Astrocyte (in vitro differentiated cells and primary cell): Measurements from ENCODE around the gene RNF5. TPM values are rescaled to one million over a fixed set of nuclear protein-coding genes. Genes with fewer than 3 reads are reported as not detected.

ENCODE experiments used
- DNase-seq: peaks from one replicate; pipeline ENCODE4 v3.0.0-alpha.2; 2010; ENCODE audit warnings: low read depth
- FAIRE-seq: peaks from 2 replicates; lab custom pipeline; 2011; peaks lifted over from hg19 to GRCh38; lab: Jason Lieb, UNC
- H2AFZ ChIP-seq: 2 replicates; pipeline ENCODE4 v1.6.0; 2012; ENCODE audit warnings: low read depth, low read length, inconsistent platforms
- H3K27ac ChIP-seq: 2 replicates; pipeline ENCODE4 v1.5.1; 2011; ENCODE audit warnings: low read depth, low read length, inconsistent platforms
- H3K27me3 ChIP-seq: 2 replicates; pipeline ENCODE4 v1.6.0; 2011; ENCODE audit warnings: low read length, inconsistent platforms; ENCODE audit not compliant: insufficient read depth
- H3K36me3 ChIP-seq: 2 replicates; pipeline ENCODE4 v1.5.1; 2011; ENCODE audit warnings: low read length, inconsistent platforms; ENCODE audit not compliant: insufficient read depth
- H3K4me1 ChIP-seq: 2 replicates; pipeline ENCODE4 v1.5.1; 2011; ENCODE audit warnings: low read length, inconsistent platforms; ENCODE audit not compliant: insufficient read depth
- H3K4me2 ChIP-seq: 2 replicates; pipeline ENCODE4 v1.6.0; 2012; ENCODE audit warnings: low read length, inconsistent platforms
- H3K4me3 ChIP-seq: 2 replicates; pipeline ENCODE4 v1.5.1; 2011; ENCODE audit warnings: low read depth, mild to moderate bottlenecking, low read length, inconsistent platforms; ENCODE audit not compliant: insufficient read depth
- H3K79me2 ChIP-seq: 2 replicates; pipeline ENCODE4 v1.6.0; 2012; ENCODE audit warnings: mild to moderate bottlenecking, low read length, inconsistent platforms; ENCODE audit not compliant: insufficient read depth
- H3K9ac ChIP-seq: 2 replicates; pipeline ENCODE4 v1.6.0; 2012; ENCODE audit warnings: mild to moderate bottlenecking, low read length, inconsistent platforms
- H3K9me3 ChIP-seq: 2 replicates; pipeline ENCODE4 v1.5.1; 2012; ENCODE audit warnings: low read depth, mild to moderate bottlenecking, low read length, inconsistent platforms; ENCODE audit not compliant: insufficient read depth
- H4K20me1 ChIP-seq: 2 replicates; pipeline ENCODE4 v1.6.0; 2012; ENCODE audit warnings: low read length, inconsistent platforms; ENCODE audit not compliant: insufficient read depth
- H3K27ac Mint-ChIP-seq: one replicate; pipeline ENCODE4 v1.8.0; 2021; ENCODE audit warnings: mild to moderate bottlenecking, mixed read lengths; ENCODE audit not compliant: unreplicated experiment
- H3K27me3 Mint-ChIP-seq: one replicate; pipeline ENCODE4 v1.8.0; 2021; ENCODE audit warnings: low read depth, mixed read lengths; ENCODE audit not compliant: unreplicated experiment
- H3K36me3 Mint-ChIP-seq: one replicate; pipeline ENCODE4 v1.8.0; 2021; ENCODE audit warnings: low read depth, mixed read lengths; ENCODE audit not compliant: unreplicated experiment
- H3K4me1 Mint-ChIP-seq: one replicate; pipeline ENCODE4 v1.8.0; 2021; ENCODE audit warnings: low read depth, mixed read lengths; ENCODE audit not compliant: unreplicated experiment
- H3K4me3 Mint-ChIP-seq: one replicate; pipeline ENCODE4 v1.8.0; 2021; ENCODE audit warnings: mild to moderate bottlenecking, moderate library complexity, mixed read lengths; ENCODE audit not compliant: unreplicated experiment
- H3K9me3 Mint-ChIP-seq: one replicate; pipeline ENCODE4 v1.8.0; 2021; ENCODE audit warnings: mild to moderate bottlenecking, mixed read lengths; ENCODE audit not compliant: unreplicated experiment
- EZH2 ChIP-seq: IDR thresholded peaks from 2 replicates; pipeline ENCODE4 v1.6.1; 2012; ENCODE audit warnings: mild to moderate bottlenecking, low read length, inconsistent platforms; ENCODE audit not compliant: insufficient read depth
- total RNA-seq: library from RNA; stranded (reverse); gene quantifications from 2 replicates; pipeline ENCODE4 v1.2.1, GENCODE V29; 2021
- TF ChIP-seq, protein P1 (sequence below): IDR thresholded peaks from 2 replicates; pipeline ENCODE4 v1.5.1; 2011; ENCODE audit warnings: low read depth, mild to moderate bottlenecking, inconsistent platforms, low read length, moderate library complexity; ENCODE audit not compliant: insufficient read depth

The RNF5 gene
- total RNA-seq, 1 donor from 2014 or later = 59.0 TPM

DNA sequence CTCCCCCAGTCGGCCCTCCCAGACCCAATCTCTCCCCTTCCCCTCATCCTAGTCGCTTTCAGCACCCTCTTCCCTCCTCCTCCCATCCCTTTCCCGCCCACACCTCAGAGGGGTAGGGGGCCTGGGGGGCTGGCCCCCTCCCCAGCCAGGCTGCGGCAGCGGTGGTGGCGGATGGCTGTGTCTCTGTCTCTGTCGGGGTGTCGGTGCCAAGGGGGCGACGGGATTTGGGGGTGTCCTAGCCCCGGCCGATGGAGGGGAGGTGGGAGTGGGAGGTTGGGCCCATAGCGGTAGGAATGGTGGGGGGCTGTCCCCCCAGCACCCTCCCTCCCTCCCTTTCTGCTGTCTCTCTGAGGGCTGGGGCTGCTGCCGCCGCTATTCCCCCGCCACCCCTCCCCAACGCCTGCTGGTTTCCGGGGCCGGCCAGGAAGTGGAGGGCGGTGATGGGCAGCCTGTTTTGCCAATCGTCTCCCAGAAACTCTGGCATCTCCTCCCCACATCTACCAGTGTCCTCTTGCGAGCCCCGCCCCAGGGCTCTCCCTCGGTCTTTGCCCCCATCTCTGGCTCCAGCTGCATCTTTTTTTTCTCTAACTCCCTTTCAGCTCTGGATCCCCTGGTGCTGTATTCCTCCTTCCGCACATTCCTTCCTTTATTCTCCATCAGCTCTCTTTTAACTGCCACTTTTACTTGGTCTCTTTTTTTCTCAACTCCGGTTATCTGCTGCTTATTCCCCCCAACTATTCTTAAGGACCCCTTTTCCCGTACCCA is 2.3 kb upstream of the RNF5 start, which contains the start of gene AGPAT1:
Gene AGPAT1, minus strand, starts transcription at position 374 of the 765 bp plus-strand sequence. CDS start 4,588 bp downstream, outside the sequence.
- H3K27ac ChIP-seq = peak within 1 kb of the TSS; percentile 91
- H3K36me3 Mint-ChIP-seq = peaks cover 7% of the 10 kb centered on the region
- H3K9me3 ChIP-seq = no peaks in the 10 kb centered on the region
- no peak for FAIRE-seq
- peaks cover 33% of the 10 kb centered on the region for H3K4me1 ChIP-seq
- H3K36me3 ChIP-seq = no peaks in the 10 kb centered on the region
- H3K9ac ChIP-seq = peak within 1 kb of the TSS; percentile 98
- H2AFZ ChIP-seq = peak within 1 kb of the TSS; percentile 77
- TF ChIP-seq EZH2 = no peak
- TF ChIP-seq, protein P1, sequence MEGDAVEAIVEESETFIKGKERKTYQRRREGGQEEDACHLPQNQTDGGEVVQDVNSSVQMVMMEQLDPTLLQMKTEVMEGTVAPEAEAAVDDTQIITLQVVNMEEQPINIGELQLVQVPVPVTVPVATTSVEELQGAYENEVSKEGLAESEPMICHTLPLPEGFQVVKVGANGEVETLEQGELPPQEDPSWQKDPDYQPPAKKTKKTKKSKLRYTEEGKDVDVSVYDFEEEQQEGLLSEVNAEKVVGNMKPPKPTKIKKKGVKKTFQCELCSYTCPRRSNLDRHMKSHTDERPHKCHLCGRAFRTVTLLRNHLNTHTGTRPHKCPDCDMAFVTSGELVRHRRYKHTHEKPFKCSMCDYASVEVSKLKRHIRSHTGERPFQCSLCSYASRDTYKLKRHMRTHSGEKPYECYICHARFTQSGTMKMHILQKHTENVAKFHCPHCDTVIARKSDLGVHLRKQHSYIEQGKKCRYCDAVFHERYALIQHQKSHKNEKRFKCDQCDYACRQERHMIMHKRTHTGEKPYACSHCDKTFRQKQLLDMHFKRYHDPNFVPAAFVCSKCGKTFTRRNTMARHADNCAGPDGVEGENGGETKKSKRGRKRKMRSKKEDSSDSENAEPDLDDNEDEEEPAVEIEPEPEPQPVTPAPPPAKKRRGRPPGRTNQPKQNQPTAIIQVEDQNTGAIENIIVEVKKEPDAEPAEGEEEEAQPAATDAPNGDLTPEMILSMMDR = no peak
- H3K27ac Mint-ChIP-seq = peak within 1 kb of the TSS; percentile 99
- peak within 1 kb of the TSS; percentile 97 for H3K4me3 Mint-ChIP-seq
- H3K27me3 ChIP-seq = no peaks in the 10 kb centered on the region
- no peaks in the 10 kb centered on the region for H3K9me3 Mint-ChIP-seq
- peaks cover 51% of the 10 kb centered on the region for H3K79me2 ChIP-seq
- H3K4me3 ChIP-seq = peak within 1 kb of the TSS; percentile 86
- peaks cover 35% of the 10 kb centered on the region for H3K4me1 Mint-ChIP-seq
- H4K20me1 ChIP-seq = peaks cover 31% of the 10 kb centered on the region
- peak within 1 kb of the TSS; percentile 95 for H3K4me2 ChIP-seq
- H3K27me3 Mint-ChIP-seq = no peaks in the 10 kb centered on the region
- peak; percentile 95 for DNase-seq

DNA sequence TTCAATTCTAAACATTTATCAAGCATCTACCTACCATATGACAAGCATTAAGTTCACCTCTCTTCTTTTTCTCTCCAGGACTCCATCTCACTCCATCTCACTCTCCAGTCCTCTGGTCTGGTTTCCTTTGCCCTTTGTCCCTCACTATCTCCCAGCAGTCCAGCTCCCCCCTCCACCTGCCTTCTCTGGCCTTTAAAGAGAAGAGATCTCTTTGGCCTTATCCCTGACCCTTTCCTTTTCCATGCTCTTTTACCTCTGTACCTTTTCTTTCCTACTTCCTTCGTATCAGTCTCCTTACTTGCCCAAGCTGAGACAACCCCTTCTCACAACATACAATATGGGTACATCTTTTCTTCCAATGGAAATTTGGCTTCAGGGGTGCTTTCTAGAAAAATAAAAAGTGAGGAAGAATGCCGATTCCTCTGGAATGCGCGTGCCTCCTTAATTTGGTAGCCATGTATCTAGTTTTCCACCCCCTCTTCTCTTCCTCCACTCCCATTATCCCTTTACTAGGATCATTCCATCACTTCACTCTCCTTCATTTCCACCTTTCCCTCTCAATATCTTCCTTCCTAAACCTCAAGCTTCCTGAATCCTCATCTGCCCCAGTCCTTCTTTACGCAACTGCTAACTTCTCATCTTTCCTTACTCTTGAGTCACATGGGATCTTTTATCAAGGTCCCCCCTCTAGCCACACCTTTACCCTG is 1.6 kb upstream of the RNF5 start:
- TF ChIP-seq, protein P1 = no peak
- no peak for TF ChIP-seq EZH2
- peak overlapping the region; percentile 98 for H3K9ac ChIP-seq
- peak overlapping the region; percentile 79 for H3K4me3 ChIP-seq
- peak overlapping the region; percentile 77 for H2AFZ ChIP-seq
- peaks cover 47% of the 10 kb centered on the region for H3K79me2 ChIP-seq
- H4K20me1 ChIP-seq = peaks cover 24% of the 10 kb centered on the region
- Mint-ChIP-seq H3K4me3 (peak overlapping the region; percentile 97), H3K27ac (peak overlapping the region; percentile 99), H3K36me3 (peaks cover 4% of the 10 kb centered on the region), H3K4me1 (peaks cover 35% of the 10 kb centered on the region), H3K27me3 (no peaks in the 10 kb centered on the region), H3K9me3 (no peaks in the 10 kb centered on the region)
- H3K4me1 ChIP-seq = peaks cover 33% of the 10 kb centered on the region
- peak overlapping the region; percentile 91 for H3K27ac ChIP-seq
- H3K36me3 ChIP-seq = no peaks in the 10 kb centered on the region
- no peak for FAIRE-seq
- peak overlapping the region; percentile 95 for H3K4me2 ChIP-seq
- H3K9me3 ChIP-seq = no peaks in the 10 kb centered on the region
- H3K27me3 ChIP-seq = no peaks in the 10 kb centered on the region
- DNase-seq = peak; percentile 56
